Upper lobe of left lung (tissue), 6 donors: Measurements from ENCODE around the gene PRR14. TPM values are rescaled to one million over a fixed set of nuclear protein-coding genes. Genes with fewer than 3 reads are reported as not detected.

Source experiments
- ATAC-seq, 2 donors: fragments of 200-7000 bp; cut with Tn5 transposase; one replicate each; pipeline ENCODE4 v1.9.1; 2022; ENCODE audit warnings: mild to moderate bottlenecking in 2 of 2, moderate library complexity in 2 of 2; ENCODE audit not compliant: low FRiP score in 2 of 2
- DNase-seq, 2 donors: peaks; one replicate each; pipeline ENCODE4 v3.0.0-alpha.2; 2019 to 2020
- H3K27ac ChIP-seq, 4 donors: fragments of 200-600 bp; sonication (generic); one replicate each; pipeline ENCODE4 v1.5.1; 2016 to 2019
- H3K27me3 ChIP-seq, 4 donors: fragments of 200-600 bp; sonication (generic); one replicate each; pipeline ENCODE4 v1.5.1; 2017 to 2019
- H3K36me3 ChIP-seq, 4 donors: fragments of 200-600 bp; sonication (generic); one replicate each; pipeline ENCODE4 v1.5.1; 2016 to 2019
- H3K4me1 ChIP-seq, 4 donors: fragments of 200-600 bp; sonication (generic); one replicate each; pipeline ENCODE4 v1.5.1; 2018 to 2019
- H3K4me3 ChIP-seq, 4 donors: fragments of 200-600 bp; sonication (generic); one replicate each; pipeline ENCODE4 v1.5.1; 2017 to 2019; ENCODE audit warnings: mild to moderate bottlenecking in 2 of 4, moderate library complexity in 1 of 4
- H3K9me3 ChIP-seq, 4 donors: fragments of 200-600 bp; sonication (generic); one replicate each; pipeline ENCODE4 v1.5.1; 2018 to 2019
- EP300 ChIP-seq, 4 donors: sonication (generic); formaldehyde crosslinking; IDR thresholded peaks; one replicate each; pipeline ENCODE4 v1.5.1; 2017; ENCODE audit warnings: antibody characterized with exemption in 4 of 4, control low read depth in 2 of 4
- POLR2A ChIP-seq, 4 donors: fragments of 450-650 bp; IDR thresholded peaks; one replicate each; pipeline ENCODE4 v1.5.1; 2016 to 2017; ENCODE audit warnings: antibody characterized with exemption in 4 of 4, mild to moderate bottlenecking in 2 of 4
- POLR2AphosphoS5 ChIP-seq, 2 donors: sonication (generic); formaldehyde crosslinking; IDR thresholded peaks; one replicate each; pipeline ENCODE4 v1.5.1; 2017; ENCODE audit warnings: antibody characterized with exemption in 2 of 2
- WGBS, 2 donors: methylation state at CpG; one replicate each; pipeline ENCODE4 v1.1.5; 2017 to 2018; 5-methylcytosine and 5-hydroxymethylcytosine counted together
- total RNA-seq, 6 donors: library from RNA; depleted of rRNA in 4 of 6; stranded (reverse); fragments of >200 nt in 4 of 6; gene quantifications; one replicate each; pipeline versions ENCODE4 v1.1.0 to v1.2.1, GENCODE V29; 2016 to 2021
- TF ChIP-seq, protein P1 (sequence below), 6 experiments: fragments of 450-650 bp in 4 of 6; fragments of 200-600 bp in 2 of 6; sonication (generic) in 2 of 6; IDR thresholded peaks; one replicate each; pipeline ENCODE4 v1.5.1; 2016 to 2019; ENCODE audit warnings: antibody characterized with exemption in 6 of 6
- donor health status: DM: no; HTN: no; CAD: no; lungs with moderate emphysema.
- donor health status: DM: no; HTN: yes; CAD: no; lungs with severe emphysema.

The PRR14 gene
- total RNA-seq, 6 donors from 2014 or later = 34.5 to 160 (median 54.9) TPM

DNA sequence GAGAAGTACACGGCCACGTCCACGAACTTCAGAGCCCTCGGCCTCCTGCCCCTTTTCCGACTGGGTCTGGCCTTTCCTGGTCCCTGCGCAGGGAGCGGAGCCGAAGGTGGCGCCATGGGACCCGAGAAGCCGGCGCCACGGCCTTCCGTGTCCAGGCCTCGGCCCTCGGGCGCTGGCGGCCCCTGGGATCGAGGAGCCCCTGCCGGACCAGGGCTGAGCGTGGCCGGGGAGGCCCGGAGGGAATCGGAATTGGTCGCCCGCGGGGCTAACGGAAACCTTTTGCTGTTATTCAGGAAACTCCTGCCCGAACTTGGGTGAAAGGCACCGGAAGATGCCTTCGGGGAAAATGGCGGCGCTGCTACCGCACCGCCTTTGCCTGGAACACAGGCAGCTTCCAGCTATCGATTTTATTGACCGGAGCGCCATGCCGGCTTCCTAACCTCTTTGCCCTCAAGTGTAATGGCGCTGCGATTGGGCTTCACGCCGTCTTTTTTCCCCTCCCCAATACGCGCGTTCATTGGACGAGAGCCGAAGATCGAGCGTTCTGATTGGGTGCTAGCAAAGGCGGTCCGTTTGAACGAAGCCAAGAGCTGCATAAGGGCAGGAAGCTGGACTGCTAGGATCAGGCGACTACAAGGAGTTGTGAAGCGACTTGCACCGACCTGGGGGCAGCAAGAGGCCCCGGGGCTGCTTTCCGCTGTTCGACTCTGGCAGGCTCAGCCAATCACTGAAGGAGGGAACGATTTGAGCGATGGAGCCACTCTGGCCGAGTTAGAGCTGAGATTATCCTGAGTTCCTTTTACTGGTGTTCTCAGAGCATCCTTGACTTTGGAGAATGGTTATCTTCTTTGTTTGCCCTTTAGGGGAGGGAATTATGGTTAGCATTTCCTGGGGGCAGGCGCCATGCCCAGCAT is 40.6 kb upstream of the PRR14 start, which contains the start of gene ZNF689:
ZNF689 (minus strand) TSS at position 464 of the 914 bp plus-strand sequence; CDS start at position 116, 348 bp downstream.
- peak; percentile 96 to 98 for ATAC-seq
- 1 to 2% methylated on average over 19 to 34 of the region's 63 CpGs for WGBS, 2 donors
- H3K4me3 ChIP-seq = peak within 1 kb of the TSS; percentile 47 to 90 (median 72)
- no peaks in the 10 kb centered on the region for H3K27me3 ChIP-seq
- TF ChIP-seq EP300 (IDR thresholded peaks at IDR 0.05) (no peak), POLR2AphosphoS5 (IDR thresholded peaks at IDR 0.05) (peak; percentile 56 to 66), POLR2A (IDR thresholded peaks at IDR 0.05) (peak in 3 of 4 donors; percentile 46 to 73 (median 59))
- TF ChIP-seq, protein P1, sequence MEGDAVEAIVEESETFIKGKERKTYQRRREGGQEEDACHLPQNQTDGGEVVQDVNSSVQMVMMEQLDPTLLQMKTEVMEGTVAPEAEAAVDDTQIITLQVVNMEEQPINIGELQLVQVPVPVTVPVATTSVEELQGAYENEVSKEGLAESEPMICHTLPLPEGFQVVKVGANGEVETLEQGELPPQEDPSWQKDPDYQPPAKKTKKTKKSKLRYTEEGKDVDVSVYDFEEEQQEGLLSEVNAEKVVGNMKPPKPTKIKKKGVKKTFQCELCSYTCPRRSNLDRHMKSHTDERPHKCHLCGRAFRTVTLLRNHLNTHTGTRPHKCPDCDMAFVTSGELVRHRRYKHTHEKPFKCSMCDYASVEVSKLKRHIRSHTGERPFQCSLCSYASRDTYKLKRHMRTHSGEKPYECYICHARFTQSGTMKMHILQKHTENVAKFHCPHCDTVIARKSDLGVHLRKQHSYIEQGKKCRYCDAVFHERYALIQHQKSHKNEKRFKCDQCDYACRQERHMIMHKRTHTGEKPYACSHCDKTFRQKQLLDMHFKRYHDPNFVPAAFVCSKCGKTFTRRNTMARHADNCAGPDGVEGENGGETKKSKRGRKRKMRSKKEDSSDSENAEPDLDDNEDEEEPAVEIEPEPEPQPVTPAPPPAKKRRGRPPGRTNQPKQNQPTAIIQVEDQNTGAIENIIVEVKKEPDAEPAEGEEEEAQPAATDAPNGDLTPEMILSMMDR (IDR thresholded peaks at IDR 0.05) = peak in 3 of 6 experiments; percentile 2 to 12 (median 3)
- peaks cover 0 to 18% (median 3%) of the 10 kb centered on the region in 4 donors for H3K36me3 ChIP-seq
- no peaks in the 10 kb centered on the region for H3K9me3 ChIP-seq
- H3K27ac ChIP-seq = peak within 1 kb of the TSS; percentile 91 to 98 (median 96)
- peak; percentile 85 to 92 for DNase-seq
- H3K4me1 ChIP-seq = peaks cover 12 to 16% (median 15%) of the 10 kb centered on the region in 4 donors

DNA sequence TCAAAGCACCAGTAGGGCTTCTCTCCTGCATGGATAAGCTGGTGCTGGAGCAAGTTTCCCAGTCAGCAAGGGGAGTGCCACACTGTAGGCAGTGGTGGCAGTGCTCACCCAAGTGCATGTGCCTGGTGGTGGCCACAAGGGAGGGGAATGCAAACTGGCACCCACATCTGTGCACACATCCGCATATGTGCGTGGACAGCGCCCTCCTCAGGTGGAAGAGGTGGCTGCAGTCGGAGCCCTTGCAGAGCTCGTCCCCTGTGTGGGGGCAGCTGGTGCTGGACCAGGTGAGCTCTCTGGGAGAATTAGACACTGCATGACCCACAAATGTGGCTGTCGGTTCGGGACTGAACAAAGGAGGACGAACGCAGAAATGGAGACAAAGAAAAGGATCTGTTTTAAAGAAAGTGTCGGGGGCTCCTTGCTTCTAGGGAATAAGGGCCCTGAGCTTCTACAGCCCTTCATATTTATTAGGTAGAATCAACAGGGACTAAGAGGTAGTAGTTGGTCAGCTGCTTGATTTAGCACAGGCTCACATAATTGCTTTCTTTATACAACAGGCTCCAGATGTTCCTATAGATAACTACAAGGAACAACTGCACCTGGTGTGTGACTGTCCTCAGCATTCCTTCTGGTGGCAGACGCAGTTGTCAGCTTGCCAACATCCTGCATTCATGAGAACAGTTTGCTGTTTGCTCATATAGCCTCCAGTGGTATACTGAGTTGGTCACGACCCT is 35.2 kb upstream of the PRR14 start:
- H3K27me3 ChIP-seq = no peaks in the 10 kb centered on the region
- H3K36me3 ChIP-seq = no peaks in the 10 kb centered on the region
- ATAC-seq (peak; percentile 73 to 86), DNase-seq (peak; percentile 58 to 75)
- H3K27ac ChIP-seq = no peak overlapping the region
- peaks cover 3 to 11% (median 4%) of the 10 kb centered on the region in 4 donors for H3K4me1 ChIP-seq
- H3K9me3 ChIP-seq = no peaks in the 10 kb centered on the region
- no peak for TF ChIP-seq EP300 (IDR thresholded peaks at IDR 0.05)
- TF ChIP-seq, protein P1 (IDR thresholded peaks at IDR 0.05) = peak; percentile 38 to 85 (median 66)
- no peak overlapping the region for H3K4me3 ChIP-seq
- WGBS, 2 donors = 42 to 47% methylated on average over 9 to 12 of the region's 12 CpGs

DNA sequence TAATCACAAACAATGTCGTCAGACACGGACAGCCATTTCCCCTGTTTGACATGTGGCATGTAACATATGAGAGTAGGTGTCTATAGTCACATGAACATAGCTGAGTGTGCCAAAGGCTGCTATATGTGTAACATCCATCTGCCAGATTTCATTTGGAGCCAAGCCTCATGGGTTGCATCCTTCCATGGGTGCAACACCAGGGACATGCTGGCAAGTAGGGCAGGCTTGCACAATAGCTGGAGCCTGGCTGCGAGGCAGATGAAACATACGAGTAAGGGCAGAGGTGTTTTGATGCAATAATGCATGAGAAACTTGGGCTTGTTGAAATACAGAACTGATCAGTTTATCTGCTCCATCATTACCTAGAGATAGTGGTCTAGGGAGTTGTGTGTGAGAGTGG is 31.6 kb upstream of the PRR14 start:
- Histone ChIP-seq H3K9me3 (no peaks in the 10 kb centered on the region), H3K36me3 (no peaks in the 10 kb centered on the region), H3K27ac (no peak overlapping the region), H3K27me3 (no peaks in the 10 kb centered on the region), H3K4me3 (no peak overlapping the region), H3K4me1 (peaks cover 0 to 7% (median 0%) of the 10 kb centered on the region in 4 donors)
- no peak for ATAC-seq
- WGBS, 2 donors = 53 to 71% methylated on average over 4 of the region's 4 CpGs
- no peak for DNase-seq
- TF ChIP-seq EP300 (IDR thresholded peaks at IDR 0.05) = no peak
- TF ChIP-seq POLR2A (IDR thresholded peaks at IDR 0.05) = no peak
- TF ChIP-seq, protein P1 (IDR thresholded peaks at IDR 0.05) = no peak
- TF ChIP-seq POLR2AphosphoS5 (IDR thresholded peaks at IDR 0.05) = no peak

DNA sequence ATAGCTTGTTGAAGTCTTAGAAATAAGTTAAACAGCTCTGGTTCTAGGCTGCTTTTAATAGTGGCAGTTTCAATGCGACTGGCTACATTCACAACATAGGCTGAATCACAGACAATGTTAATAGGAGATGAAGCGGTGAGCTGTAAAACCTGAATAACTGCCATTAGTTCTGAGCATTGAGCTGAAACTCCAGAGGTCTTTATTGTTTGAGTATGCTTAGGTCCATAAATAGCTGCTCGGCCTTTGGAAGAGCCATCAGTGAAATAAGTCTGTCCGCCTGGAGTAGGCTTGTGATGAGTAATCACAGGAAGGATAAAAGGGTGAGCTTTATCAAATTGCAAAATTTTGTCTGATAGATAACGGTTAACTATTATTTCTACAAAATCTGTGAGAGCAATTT is 31.1 kb upstream of the PRR14 start:
- H3K9me3 ChIP-seq = no peaks in the 10 kb centered on the region
- WGBS, 2 donors = 85 to 87% methylated on average over 5 of the region's 5 CpGs
- ATAC-seq (no peak), DNase-seq (no peak)
- no peak for TF ChIP-seq POLR2AphosphoS5 (IDR thresholded peaks at IDR 0.05)
- TF ChIP-seq, protein P1 (IDR thresholded peaks at IDR 0.05) = no peak
- TF ChIP-seq EP300 (IDR thresholded peaks at IDR 0.05) = no peak
- TF ChIP-seq POLR2A (IDR thresholded peaks at IDR 0.05) = no peak
- H3K4me1 ChIP-seq = peaks cover 0 to 7% (median 0%) of the 10 kb centered on the region in 4 donors
- H3K4me3 ChIP-seq = no peak overlapping the region
- no peaks in the 10 kb centered on the region for H3K27me3 ChIP-seq
- no peaks in the 10 kb centered on the region for H3K36me3 ChIP-seq
- no peak overlapping the region for H3K27ac ChIP-seq
